T-cell (primary cell): Measurements from ENCODE around the gene CNST. TPM values are rescaled to one million over a fixed set of nuclear protein-coding genes. Genes with fewer than 3 reads are reported as not detected.

Source experiments
- ATAC-seq, 4 experiments: fragments of 200-7000 bp in 3 of 4; fragments of 150-1000 bp in 1 of 4; cut with Tn5 transposase; replicated peaks in 1 of 4; 1 replicate in 3 of 4; 2 replicates in 1 of 4; pipeline ENCODE4 v1.10.0; 2021; ENCODE audit warnings: moderate library complexity in 3 of 4, mild to moderate bottlenecking in 2 of 4, moderate number of reproducible peaks in 1 of 4
- CTCF ChIA-PET, 2 donors: fragments of 300-600 bp; sonication (Branson Sonifier 250); formaldehyde crosslinking; loops; one replicate each; lab custom pipeline; 2022; ENCODE audit warnings: antibody characterized with exemption in 2 of 2; lab: Charles Lee
- POLR2A ChIA-PET, 2 donors: fragments of 300-600 bp; sonication (Branson Sonifier 250); formaldehyde crosslinking; loops; one replicate each; lab custom pipeline; 2022; ENCODE audit warnings: antibody characterized with exemption in 2 of 2; lab: Charles Lee
- DNase-seq, 35 experiments: peaks; one replicate each; pipeline versions ENCODE4 v3.0.0 to v3.0.0-alpha.2; 2013 to 2023
- H3K27ac ChIP-seq: one replicate; pipeline ENCODE4 v1.5.1; 2013; ENCODE audit warnings: low read length
- H3K27me3 ChIP-seq, 2 experiments: replicated peaks in 1 of 2; 1 replicate in 1 of 2; 2 replicates in 1 of 2; pipeline versions ENCODE4 v1.6.1 to v1.7.0; 2013; ENCODE audit warnings: low read length in 1 of 2, mixed read lengths in 1 of 2; ENCODE audit not compliant: control insufficient read depth in 2 of 2, insufficient read depth in 2 of 2; ENCODE audit errors: extremely low read depth in 1 of 2
- H3K36me3 ChIP-seq, 2 donors: 1 replicate in 1 of 2; 2 replicates in 1 of 2; pipeline versions ENCODE4 v1.6.1 to v1.7.0; 2013; ENCODE audit warnings: low read length in 1 of 2; ENCODE audit not compliant: control insufficient read depth in 2 of 2, insufficient read depth in 1 of 2; ENCODE audit errors: extremely low read depth in 1 of 2
- H3K4me1 ChIP-seq, 2 experiments: 1 replicate in 1 of 2; 2 replicates in 1 of 2; pipeline versions ENCODE4 v1.6.1 to v1.7.0; 2013; ENCODE audit warnings: low read length in 2 of 2, mixed read lengths in 1 of 2; ENCODE audit not compliant: insufficient read depth in 2 of 2, control insufficient read depth in 1 of 2; ENCODE audit errors: extremely low read depth in 1 of 2
- H3K4me3 ChIP-seq, 2 donors: 1 replicate in 1 of 2; 2 replicates in 1 of 2; pipeline versions ENCODE4 v1.5.1 to v1.7.0; 2013; ENCODE audit warnings: mild to moderate bottlenecking in 2 of 2, low read length in 1 of 2, moderate library complexity in 1 of 2; ENCODE audit not compliant: control insufficient read depth in 1 of 2; ENCODE audit errors: extremely low read depth in 1 of 2
- H3K9me3 ChIP-seq: 2 replicates; pipeline ENCODE4 v1.7.0; 2013
- H3K27ac Mint-ChIP-seq, 2 donors: one replicate each; pipeline ENCODE4 v1.8.0; 2020 to 2021; ENCODE audit warnings: mild to moderate bottlenecking in 2 of 2, mixed read lengths in 2 of 2
- H3K27me3 Mint-ChIP-seq, 2 donors: one replicate each; pipeline ENCODE4 v1.8.0; 2021 to 2022; ENCODE audit warnings: mixed read lengths in 2 of 2
- H3K36me3 Mint-ChIP-seq: one replicate; pipeline ENCODE4 v1.8.0; 2021; ENCODE audit warnings: mixed read lengths
- H3K4me1 Mint-ChIP-seq, 3 donors: one replicate each; pipeline ENCODE4 v1.8.0; 2020 to 2022; ENCODE audit warnings: mixed read lengths in 3 of 3, mild to moderate bottlenecking in 1 of 3
- H3K4me3 Mint-ChIP-seq, 3 donors: one replicate each; pipeline ENCODE4 v1.8.0; 2020 to 2022; ENCODE audit warnings: mild to moderate bottlenecking in 3 of 3, mixed read lengths in 3 of 3, moderate library complexity in 3 of 3
- H3K9me3 Mint-ChIP-seq, 3 donors: one replicate each; pipeline ENCODE4 v1.8.0; 2020 to 2022; ENCODE audit warnings: mixed read lengths in 3 of 3
- WGBS: methylation state at CpG from one replicate; pipeline ENCODE4 v1.1.5; 2013; ENCODE audit warnings: missing lambda C conversion rate; ENCODE audit not compliant: insufficient coverage; 5-methylcytosine and 5-hydroxymethylcytosine counted together
- total RNA-seq, 35 experiments: library from RNA in 6 of 35; stranded (reverse) in 6 of 35; fragments of 120-200 nt in 1 of 35; gene quantifications; one replicate each; pipeline versions ENCODE4 v1.2.1 to v1.2.4 and lab custom pipeline; 2013 to 2026

The CNST gene
- total RNA-seq, 5 donors from 2014 or later (not counting 1 experiment from before 2014, with no cell fraction given): 69.0 to 87.3 (median 74.4) TPM

GRCh38 chr1:246571953-246572352 is 5.7 kb downstream of the CNST start:
- H3K9me3 ChIP-seq: no peaks in the 10 kb centered on the region
- ChIA-PET POLR2A (interaction anchor here in 1 of 2 donors (0.5 kb wide), 1 partner anchor 1737 kb away, joined by 5 read pairs; no protein-coding TSS in a partner anchor), CTCF (interaction anchor here in 1 of 2 donors (0.6 kb wide), 1 partner anchor 32 kb away, joined by 3 read pairs; no protein-coding TSS in a partner anchor)
- H3K36me3 Mint-ChIP-seq: peaks cover 10% of the 10 kb centered on the region
- peaks cover 74 to 79% (median 78%) of the 10 kb centered on the region in 3 donors for H3K4me1 Mint-ChIP-seq
- H3K36me3 ChIP-seq: no peaks in the 10 kb centered on the region
- H3K4me1 ChIP-seq: peaks cover 35 to 61% of the 10 kb centered on the region in 2 experiments
- no peaks in the 10 kb centered on the region for H3K27me3 ChIP-seq
- peak overlapping the region; percentile 90 to 99 for H3K27ac Mint-ChIP-seq
- H3K27ac ChIP-seq: peak overlapping the region; percentile 79
- no peaks in the 10 kb centered on the region for H3K9me3 Mint-ChIP-seq
- ATAC-seq (no peak), DNase-seq (no peak)
- H3K4me3 Mint-ChIP-seq: peak overlapping the region in 2 of 3 donors; percentile 77 to 79
- no peak overlapping the region for H3K4me3 ChIP-seq
- WGBS: no CpG with 5 or more reads among the region's 1 CpG
- no peaks in the 10 kb centered on the region for H3K27me3 Mint-ChIP-seq

GRCh38 chr1:246572785-246573184 is 6.5 kb downstream of the CNST start:
- Mint-ChIP-seq H3K9me3 (no peaks in the 10 kb centered on the region), H3K4me3 (peak overlapping the region; percentile 28 to 71 (median 59)), H3K27me3 (no peaks in the 10 kb centered on the region), H3K4me1 (peaks cover 76 to 81% (median 78%) of the 10 kb centered on the region in 3 donors), H3K27ac (peak overlapping the region; percentile 71 to 79), H3K36me3 (peaks cover 10% of the 10 kb centered on the region)
- DNase-seq (no peak), ATAC-seq (no peak)
- no CpG with 5 or more reads among the region's 3 CpGs for WGBS
- H3K4me3 ChIP-seq: no peak overlapping the region
- CTCF ChIA-PET: no interaction called here
- H3K27ac ChIP-seq: peak overlapping the region; percentile 2
- POLR2A ChIA-PET: no interaction called here
- peaks cover 34 to 62% of the 10 kb centered on the region in 2 experiments for H3K4me1 ChIP-seq
- H3K36me3 ChIP-seq: no peaks in the 10 kb centered on the region
- H3K9me3 ChIP-seq: no peaks in the 10 kb centered on the region
- no peaks in the 10 kb centered on the region for H3K27me3 ChIP-seq

DNA sequence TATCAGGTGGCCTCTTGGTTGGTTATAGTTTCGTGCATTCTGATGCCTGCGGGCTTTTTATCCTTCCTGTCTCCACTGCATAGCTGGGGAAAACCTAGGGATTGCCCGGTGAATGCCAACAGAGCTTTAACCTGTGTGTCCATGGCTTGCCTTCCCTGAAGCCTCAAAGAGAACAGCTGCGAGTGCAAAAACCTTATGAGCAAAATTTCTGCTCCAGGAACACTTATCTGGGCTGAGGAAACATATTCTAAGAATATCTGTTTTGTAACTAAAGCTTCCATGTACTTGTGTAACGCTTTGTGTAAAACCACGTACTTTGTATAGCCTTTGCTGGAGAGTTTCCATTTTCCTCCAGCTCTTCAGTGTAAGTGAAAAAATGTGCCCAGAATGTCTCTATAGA is 7.2 kb downstream of the CNST start:
- peak overlapping the region; percentile 3 for H3K27ac ChIP-seq
- H3K4me1 Mint-ChIP-seq: peaks cover 74 to 81% (median 78%) of the 10 kb centered on the region in 3 donors
- H3K9me3 Mint-ChIP-seq: no peaks in the 10 kb centered on the region
- DNase-seq (no peak), ATAC-seq (no peak)
- peaks cover 10% of the 10 kb centered on the region for H3K36me3 Mint-ChIP-seq
- H3K4me3 Mint-ChIP-seq: peak overlapping the region in 2 of 3 donors; percentile 59 to 71
- H3K9me3 ChIP-seq: no peaks in the 10 kb centered on the region
- ChIA-PET CTCF (no interaction called here), POLR2A (no interaction called here)
- no peaks in the 10 kb centered on the region for H3K36me3 ChIP-seq
- H3K27me3 ChIP-seq: no peaks in the 10 kb centered on the region
- H3K4me3 ChIP-seq: no peak overlapping the region
- H3K27me3 Mint-ChIP-seq: no peaks in the 10 kb centered on the region
- 40% methylated on average over 1 of the region's 6 CpGs for WGBS
- peak overlapping the region; percentile 59 to 71 for H3K27ac Mint-ChIP-seq
- peaks cover 34 to 59% of the 10 kb centered on the region in 2 experiments for H3K4me1 ChIP-seq

DNA sequence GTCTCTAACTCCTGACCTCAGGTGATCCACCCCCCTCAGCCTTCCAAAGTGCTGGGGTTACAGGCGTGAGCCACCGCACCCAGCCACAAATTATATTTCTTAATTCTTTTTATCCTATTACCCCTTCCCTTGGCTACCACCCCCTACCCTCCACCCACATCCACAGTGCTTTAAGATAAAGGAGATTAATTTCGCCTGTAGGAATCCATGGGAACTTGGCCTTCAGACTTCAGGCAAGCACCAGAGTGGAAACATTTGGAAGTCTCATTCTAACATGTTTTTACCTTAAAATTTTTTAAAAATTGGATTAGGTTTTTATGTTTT is 10.4 kb downstream of the CNST start:
- no CpG with 5 or more reads among the region's 3 CpGs for WGBS
- H3K4me1 ChIP-seq: peaks cover 24 to 47% of the 10 kb centered on the region in 2 experiments
- no peaks in the 10 kb centered on the region for H3K27me3 ChIP-seq
- peak overlapping the region in 2 of 3 donors; percentile 58 to 72 for H3K4me3 Mint-ChIP-seq
- H3K27ac Mint-ChIP-seq: peak overlapping the region; percentile 72 to 91
- H3K4me1 Mint-ChIP-seq: peaks cover 79 to 84% (median 84%) of the 10 kb centered on the region in 3 donors
- peak overlapping the region; percentile 45 for H3K27ac ChIP-seq
- H3K27me3 Mint-ChIP-seq: no peaks in the 10 kb centered on the region
- POLR2A ChIA-PET: no interaction called here
- H3K36me3 Mint-ChIP-seq: peaks cover 10% of the 10 kb centered on the region
- CTCF ChIA-PET: no interaction called here
- H3K36me3 ChIP-seq: no peaks in the 10 kb centered on the region
- DNase-seq: no peak
- no peak for ATAC-seq
- no peak overlapping the region for H3K4me3 ChIP-seq
- no peaks in the 10 kb centered on the region for H3K9me3 ChIP-seq
- no peaks in the 10 kb centered on the region for H3K9me3 Mint-ChIP-seq

- H3K27me3 ChIP-seq: no peaks in the 10 kb centered on the region
- H3K4me1 ChIP-seq: peaks cover 21 to 43% of the 10 kb centered on the region in 2 experiments
- Mint-ChIP-seq H3K27me3 (no peaks in the 10 kb centered on the region), H3K4me3 (peak overlapping the region; percentile 38 to 72 (median 58)), H3K9me3 (no peaks in the 10 kb centered on the region), H3K27ac (peak overlapping the region; percentile 79 to 91), H3K4me1 (peaks cover 80 to 86% (median 82%) of the 10 kb centered on the region in 3 donors), H3K36me3 (peaks cover 14% of the 10 kb centered on the region)
- no peaks in the 10 kb centered on the region for H3K9me3 ChIP-seq
- H3K4me3 ChIP-seq: no peak overlapping the region
- peak in 12 of 35 experiments; percentile 9 to 32 (median 20) for DNase-seq
- peak; percentile 55 to 91 (median 79) for ATAC-seq
- no peaks in the 10 kb centered on the region for H3K36me3 ChIP-seq
- ChIA-PET POLR2A (no interaction called here), CTCF (no interaction called here)
- WGBS: no CpG with 5 or more reads among the region's 5 CpGs
- H3K27ac ChIP-seq: peak overlapping the region; percentile 45
Measured at GRCh38 chr1:246577082-246577719, 10.9 kb downstream of the CNST start.

GRCh38 chr1:246577720-246578106 is 11.5 kb downstream of the CNST start:
- Mint-ChIP-seq H3K36me3 (peaks cover 18% of the 10 kb centered on the region), H3K4me1 (peaks cover 84 to 90% (median 84%) of the 10 kb centered on the region in 3 donors), H3K27ac (peak overlapping the region; percentile 85 to 91), H3K27me3 (no peaks in the 10 kb centered on the region), H3K9me3 (no peaks in the 10 kb centered on the region), H3K4me3 (peak overlapping the region; percentile 22 to 72 (median 58))
- ChIA-PET CTCF (no interaction called here), POLR2A (no interaction called here)
- Histone ChIP-seq H3K4me1 (peaks cover 22 to 42% of the 10 kb centered on the region in 2 experiments), H3K27me3 (no peaks in the 10 kb centered on the region), H3K27ac (peak overlapping the region; percentile 45), H3K9me3 (no peaks in the 10 kb centered on the region), H3K4me3 (no peak overlapping the region), H3K36me3 (peaks cover 0 to 2% of the 10 kb centered on the region in 2 donors)
- WGBS: 40% methylated on average over 1 of the region's 2 CpGs
- DNase-seq (no peak), ATAC-seq (peak in 1 of 4 experiments; percentile 43)
